ENCODE data around the gene C4orf50.
"Not testable (repeated sequence)": the region's sequence is repeated elsewhere in the genome, so short reads cannot be mapped to it uniquely, and the experiment has no call there.

The C4orf50 gene

GRCh38 chr4:5858020-5858769 lies 160.0 kb downstream of the C4orf50 start:
- no peak for TF ChIP-seq CTCF (IDR thresholded peaks at IDR 0.05; ENCODE audit: low read depth, low read length)
- no peak for DNase-seq (ENCODE audit: extremely low read depth, low read depth)

GRCh38 chr4:5857199-5857598 lies 161.0 kb downstream of the C4orf50 start:
- no peak for DNase-seq (ENCODE audit: extremely low read depth, low read depth)
- no peak for TF ChIP-seq CTCF (IDR thresholded peaks at IDR 0.05; ENCODE audit: low read depth, low read length)

GRCh38 chr4:5856362-5856761 lies 161.9 kb downstream of the C4orf50 start:
- DNase-seq (ENCODE audit: extremely low read depth, low read depth) = not testable (repeated sequence)

- TF ChIP-seq CTCF (IDR thresholded peaks at IDR 0.05; ENCODE audit: low read depth, low read length) = no peak
- DNase-seq (ENCODE audit: extremely low read depth, low read depth) = no peak
These were observed 163.3 kb downstream of the C4orf50 start for GRCh38 chr4:5854929-5855328.

GRCh38 chr4:5852523-5853202 lies 165.6 kb downstream of the C4orf50 start:
- no peak for TF ChIP-seq CTCF (IDR thresholded peaks at IDR 0.05; ENCODE audit: low read depth, low read length)
- no peak for DNase-seq (ENCODE audit: extremely low read depth, low read depth)

GRCh38 chr4:5851637-5852301 lies 166.5 kb downstream of the C4orf50 start:
- no peak for DNase-seq (ENCODE audit: extremely low read depth, low read depth)
- no peak for TF ChIP-seq CTCF (IDR thresholded peaks at IDR 0.05; ENCODE audit: low read depth, low read length)
